Activated naive CD4-positive, alpha-beta T cell treated with anti-CD3 and anti-CD28 coated beads, Interleukin-2, amount 10 ng/mL, durations not matched to agents 7 days and 5 days (primary cell): ENCODE results near the gene RAD54L.
"Not testable (repeated sequence)": the region's sequence is repeated elsewhere in the genome, so short reads cannot be mapped to it uniquely, and the experiment has no call there.

Experiments
- CTCF ChIA-PET: fragments of 350-600 bp; sonication (Branson Sonifier 250); formaldehyde crosslinking; loops from one replicate; lab custom pipeline; 2021; ENCODE audit warnings: antibody characterized with exemption; lab: Charles Lee
- DNase-seq: peaks from one replicate; pipeline ENCODE4 v3.0.0-alpha.2; 2020
- H3K27ac Mint-ChIP-seq: one replicate; pipeline ENCODE4 v1.8.0; 2021; ENCODE audit warnings: mild to moderate bottlenecking, moderate library complexity, mixed read lengths
- H3K27me3 Mint-ChIP-seq: one replicate; pipeline ENCODE4 v1.8.0; 2021; ENCODE audit warnings: mild to moderate bottlenecking, mixed read lengths
- H3K36me3 Mint-ChIP-seq: one replicate; pipeline ENCODE4 v1.8.0; 2021; ENCODE audit warnings: mixed read lengths
- H3K4me1 Mint-ChIP-seq: one replicate; pipeline ENCODE4 v1.8.0; 2021; ENCODE audit warnings: mixed read lengths
- H3K4me3 Mint-ChIP-seq: one replicate; pipeline ENCODE4 v1.8.0; 2021; ENCODE audit warnings: mild to moderate bottlenecking, moderate library complexity, mixed read lengths
- H3K9me3 Mint-ChIP-seq: one replicate; pipeline ENCODE4 v1.8.0; 2021; ENCODE audit warnings: mixed read lengths

The RAD54L gene

DNA sequence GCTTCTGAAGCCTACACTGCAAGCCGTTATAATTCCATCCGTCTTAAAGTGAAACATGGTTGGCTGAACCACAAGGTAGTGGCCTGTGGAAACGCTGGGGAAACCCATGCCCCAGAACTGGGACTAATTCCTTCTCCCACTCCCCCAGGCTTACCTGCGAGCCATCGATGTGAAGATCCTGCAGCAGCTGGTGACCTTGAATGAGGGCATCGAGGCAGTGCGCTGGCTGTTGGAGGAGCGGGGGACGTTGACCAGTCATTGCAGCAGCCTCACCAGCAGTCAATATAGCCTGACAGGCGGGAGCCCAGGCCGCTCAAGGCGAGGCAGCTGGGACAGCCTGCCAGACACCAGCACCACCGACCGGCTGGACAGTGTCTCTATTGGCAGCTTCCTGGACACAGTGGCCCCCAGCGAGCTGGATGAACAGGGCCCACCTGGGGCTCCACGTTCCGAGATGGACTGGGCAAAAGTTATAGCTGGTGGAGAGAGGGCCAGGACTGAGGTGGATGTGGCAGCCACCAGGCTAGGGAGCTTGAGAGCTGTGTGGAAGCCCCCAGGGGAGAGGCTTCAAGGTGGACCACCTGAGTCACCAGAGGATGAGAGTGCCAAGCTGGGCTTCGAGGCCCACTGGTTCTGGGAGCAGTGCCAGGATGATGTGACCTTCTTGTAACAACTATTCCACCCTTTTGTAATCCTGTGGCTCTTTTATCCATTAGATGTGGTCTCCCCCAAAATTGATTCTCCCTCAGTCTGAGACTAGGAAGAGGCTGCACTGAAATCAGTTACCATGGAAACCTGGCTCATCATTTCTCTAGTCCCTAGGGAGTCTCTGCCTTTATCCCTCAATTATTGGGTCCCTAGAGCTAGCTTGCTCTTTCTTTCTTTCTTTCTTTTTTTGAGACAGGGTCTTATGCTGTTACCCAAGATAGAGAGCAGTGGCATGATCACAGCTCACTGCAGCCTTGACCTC lies 27.7 kb upstream of the RAD54L start:
- Mint-ChIP-seq H3K36me3 (no peaks in the 10 kb centered on the region), H3K4me3 (no peak overlapping the region), H3K27me3 (peaks cover 16% of the 10 kb centered on the region), H3K27ac (no peak overlapping the region), H3K9me3 (no peaks in the 10 kb centered on the region), H3K4me1 (peaks cover 2% of the 10 kb centered on the region)
- no peak for DNase-seq
- CTCF ChIA-PET = interaction anchor here (1.3 to 1.7 kb wide), 2 partner anchors 15 to 182 kb away, joined by 5 to 6 read pairs; no protein-coding TSS in a partner anchor

DNA sequence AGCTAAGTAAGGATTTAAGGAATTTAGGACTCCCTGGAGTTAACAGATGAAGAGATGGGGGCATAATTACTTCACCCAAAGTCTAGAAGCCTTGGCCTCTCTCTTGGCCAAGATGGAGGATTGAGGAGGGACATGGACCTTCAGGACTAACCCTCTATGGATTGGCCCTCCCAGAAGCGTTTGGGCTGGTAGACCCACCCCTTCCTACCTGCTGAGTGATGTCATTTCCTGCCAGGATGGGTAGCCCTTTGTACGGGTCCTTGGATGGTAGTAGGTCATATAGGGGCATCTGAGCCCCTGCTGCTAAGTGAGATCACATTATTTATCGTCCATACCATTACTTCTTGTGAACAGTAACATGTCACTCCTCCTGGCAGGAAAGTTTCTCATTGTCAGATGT lies 26.8 kb upstream of the RAD54L start:
- Mint-ChIP-seq H3K4me3 (no peak overlapping the region), H3K9me3 (no peaks in the 10 kb centered on the region), H3K36me3 (no peaks in the 10 kb centered on the region), H3K27me3 (peaks cover 19% of the 10 kb centered on the region), H3K4me1 (peaks cover 2% of the 10 kb centered on the region), H3K27ac (no peak overlapping the region)
- CTCF ChIA-PET = interaction anchor here (1.3 kb wide), 1 partner anchor 14 kb away, joined by 5 read pairs; no protein-coding TSS in a partner anchor
- no peak for DNase-seq

DNA sequence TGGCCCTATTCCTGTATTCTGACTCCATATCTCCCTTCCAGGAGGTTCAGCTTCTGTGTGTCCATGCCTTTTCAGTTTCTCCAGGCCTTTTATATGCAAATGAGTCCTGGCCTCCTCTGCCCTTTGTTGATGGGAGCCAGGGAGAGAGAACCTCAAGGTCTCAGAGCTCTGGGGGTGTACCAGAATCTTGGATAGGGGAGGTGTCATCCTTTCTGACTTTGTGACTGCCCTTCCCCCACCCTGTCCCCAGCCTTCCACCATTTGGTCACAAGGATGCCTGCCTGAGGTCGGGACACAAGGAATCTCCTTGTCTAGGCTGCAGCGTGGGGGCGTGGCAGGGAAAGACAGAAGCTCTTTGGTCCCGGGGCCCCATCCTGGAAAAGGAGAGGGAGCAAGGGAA lies 25.8 kb upstream of the RAD54L start:
- CTCF ChIA-PET = interaction anchor here (0.9 to 1.1 kb wide), 3 partner anchors 23 to 198 kb away, joined by 3 to 5 read pairs (median 4); partner anchors contain the start of gene POMGNT1
- no peak for DNase-seq
- no peak overlapping the region for H3K4me3 Mint-ChIP-seq
- no peaks in the 10 kb centered on the region for H3K36me3 Mint-ChIP-seq
- H3K27ac Mint-ChIP-seq = no peak overlapping the region
- peaks cover 15% of the 10 kb centered on the region for H3K27me3 Mint-ChIP-seq
- no peaks in the 10 kb centered on the region for H3K9me3 Mint-ChIP-seq
- peaks cover 2% of the 10 kb centered on the region for H3K4me1 Mint-ChIP-seq

DNA sequence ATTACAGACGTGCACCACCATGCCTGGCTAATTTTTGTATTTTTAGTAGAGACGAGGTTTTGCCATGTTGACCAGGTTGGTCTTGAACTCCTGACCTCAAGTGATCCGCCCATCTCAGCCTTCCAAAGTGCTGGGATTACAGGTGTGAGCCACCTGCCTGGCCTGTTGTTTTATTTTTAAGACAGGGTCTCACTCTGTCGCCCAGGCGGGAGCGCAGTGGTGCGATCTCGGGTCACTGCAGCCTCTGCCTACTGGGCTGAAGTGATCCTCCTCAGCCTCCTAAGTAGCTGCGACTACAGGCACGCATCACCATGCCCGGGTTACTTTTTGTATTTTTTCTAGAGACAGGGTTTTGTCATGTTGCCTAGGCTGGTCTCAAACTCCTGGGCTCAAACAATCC lies 24.5 kb upstream of the RAD54L start:
- H3K36me3 Mint-ChIP-seq, H3K4me1 Mint-ChIP-seq, DNase-seq, H3K27ac Mint-ChIP-seq, H3K4me3 Mint-ChIP-seq, H3K9me3 Mint-ChIP-seq: not testable (repeated sequence)
- CTCF ChIA-PET = interaction anchor here (0.8 to 3.0 kb wide), 27 partner anchors 9 to 710 kb away, joined by 3 to 42 read pairs (median 6); partner anchors contain the start of genes LURAP1 and RAD54L
- H3K27me3 Mint-ChIP-seq = peaks cover 11% of the 10 kb centered on the region

DNA sequence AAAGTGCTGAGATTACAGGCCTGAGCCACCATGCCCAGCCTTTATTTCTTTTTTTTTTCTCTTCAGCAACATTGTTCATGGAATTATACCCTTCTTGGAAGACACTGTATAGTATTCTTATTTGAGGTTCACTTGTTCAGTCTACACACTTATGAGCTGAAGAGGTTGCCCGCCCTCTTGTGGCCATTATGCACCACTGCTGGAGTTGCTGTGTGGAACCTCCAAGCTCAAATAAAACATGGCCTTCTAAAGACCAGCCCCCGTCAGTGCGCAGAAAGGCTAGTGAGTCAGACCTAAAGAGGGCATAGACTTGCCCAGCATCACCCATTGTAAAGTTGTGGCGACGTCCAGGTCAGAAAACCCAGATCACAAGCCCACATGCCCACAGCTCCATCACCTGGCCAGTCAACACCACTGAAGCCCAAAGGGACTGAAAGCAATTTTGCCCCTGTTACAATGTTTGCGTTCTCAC lies 24.1 kb upstream of the RAD54L start:
- Mint-ChIP-seq H3K4me3 (no peak overlapping the region), H3K27ac (no peak overlapping the region), H3K36me3 (no peaks in the 10 kb centered on the region), H3K4me1 (peaks cover 3% of the 10 kb centered on the region), H3K9me3 (no peaks in the 10 kb centered on the region), H3K27me3 (peaks cover 11% of the 10 kb centered on the region)
- peak; percentile 76 for DNase-seq
- CTCF ChIA-PET = interaction anchor here (0.6 to 3.0 kb wide), 34 partner anchors 9 to 1710 kb away, joined by 3 to 42 read pairs (median 4); partner anchors contain the start of genes LURAP1, PIK3R3, RAD54L and TSPAN1

DNA sequence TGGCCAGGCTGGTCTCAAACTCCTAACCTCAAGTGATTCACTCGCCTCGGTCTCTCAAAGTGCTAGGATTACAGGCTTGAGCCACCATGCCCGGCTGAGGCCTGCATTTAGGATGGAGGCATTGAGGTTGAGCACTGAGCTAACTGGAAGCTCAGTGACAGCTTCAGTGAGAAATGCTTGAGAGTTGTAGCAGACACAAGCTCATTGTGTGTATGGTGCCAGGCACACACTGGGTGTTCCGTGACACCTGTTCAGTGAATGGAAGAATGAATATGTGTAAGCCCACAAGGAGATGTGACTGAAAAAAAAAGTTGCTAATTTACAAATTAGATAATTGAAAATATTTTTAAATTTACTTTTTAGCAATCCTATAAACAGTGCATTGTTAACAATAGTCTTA lies 22.6 kb upstream of the RAD54L start:
- peaks cover 11% of the 10 kb centered on the region for H3K27me3 Mint-ChIP-seq
- no peaks in the 10 kb centered on the region for H3K36me3 Mint-ChIP-seq
- H3K9me3 Mint-ChIP-seq = no peaks in the 10 kb centered on the region
- H3K4me1 Mint-ChIP-seq = peaks cover 9% of the 10 kb centered on the region
- CTCF ChIA-PET = interaction anchor here (3.0 kb wide), 1 partner anchor 189 kb away, joined by 42 read pairs; no protein-coding TSS in a partner anchor
- no peak for DNase-seq
- no peak overlapping the region for H3K27ac Mint-ChIP-seq
- H3K4me3 Mint-ChIP-seq = no peak overlapping the region

DNA sequence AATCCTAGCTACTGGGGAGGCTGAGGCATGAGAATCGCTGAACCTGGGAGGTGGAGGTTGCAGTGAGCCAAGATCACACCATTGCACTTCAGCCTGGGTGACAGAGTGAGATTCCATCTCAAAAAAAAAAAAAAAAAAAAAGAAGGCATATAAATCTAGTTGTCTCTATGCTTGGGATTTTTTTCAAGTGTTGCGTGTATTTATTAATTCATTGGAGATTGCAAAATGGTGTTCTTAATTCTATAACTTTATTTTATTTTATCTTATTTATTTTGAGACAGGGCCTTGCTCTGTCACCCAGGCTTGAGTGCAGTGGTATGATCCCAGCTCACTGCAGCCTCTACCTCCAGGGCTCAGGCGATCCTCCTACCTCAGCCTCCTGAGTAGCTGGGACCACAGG lies 16.3 kb upstream of the RAD54L start:
- not testable (repeated sequence) for H3K27ac Mint-ChIP-seq, H3K4me3 Mint-ChIP-seq, H3K27me3 Mint-ChIP-seq, DNase-seq, H3K36me3 Mint-ChIP-seq, H3K4me1 Mint-ChIP-seq, H3K9me3 Mint-ChIP-seq
- CTCF ChIA-PET = interaction anchor here (0.9 to 2.0 kb wide), 2 partner anchors 8 to 16 kb away, joined by 4 to 15 read pairs; no protein-coding TSS in a partner anchor

DNA sequence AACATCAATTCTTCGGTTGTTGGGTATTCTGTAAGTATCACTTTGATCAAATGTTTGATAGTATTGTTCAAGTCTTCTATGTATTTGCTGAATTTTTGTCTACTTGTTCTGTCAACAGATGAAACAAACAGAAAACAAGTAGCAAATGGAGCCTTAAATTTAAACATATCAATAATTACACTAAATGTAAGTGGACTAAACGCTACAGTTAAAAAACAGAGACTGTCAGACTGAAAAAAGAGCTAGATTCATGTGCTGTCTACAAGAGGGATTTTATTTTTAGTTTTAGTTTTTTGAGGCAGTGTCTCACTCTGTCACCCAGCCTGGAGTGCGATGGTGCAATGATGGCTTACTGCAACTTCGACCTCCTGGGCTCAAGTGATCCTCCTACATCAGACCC lies 10.7 kb upstream of the RAD54L start:
- Mint-ChIP-seq H3K4me1 (peaks cover 3% of the 10 kb centered on the region), H3K4me3 (no peak overlapping the region), H3K36me3 (no peaks in the 10 kb centered on the region), H3K9me3 (peaks cover 4% of the 10 kb centered on the region), H3K27ac (no peak overlapping the region), H3K27me3 (no peaks in the 10 kb centered on the region)
- DNase-seq = no peak
- CTCF ChIA-PET = no interaction called here

DNA sequence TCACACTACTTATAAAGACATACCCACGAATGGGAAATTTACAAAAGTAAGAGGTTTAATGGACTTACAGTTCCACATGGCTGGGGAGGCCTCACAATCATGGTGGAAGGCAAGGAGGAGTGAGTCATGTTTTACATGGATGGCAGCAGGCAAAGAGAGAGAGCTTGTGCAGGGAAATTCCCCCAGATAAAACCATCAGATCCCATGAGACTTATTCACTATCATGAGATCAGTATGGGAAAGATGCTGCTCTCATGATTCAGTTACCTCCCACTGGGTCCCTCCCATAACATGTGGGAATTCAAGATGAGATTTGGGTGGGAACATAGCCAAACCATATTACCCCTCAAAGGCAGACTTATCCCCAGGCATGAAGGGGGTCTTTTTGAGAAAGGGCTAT lies 8.7 kb upstream of the RAD54L start:
- not testable (repeated sequence) for H3K4me3 Mint-ChIP-seq, DNase-seq, H3K36me3 Mint-ChIP-seq, H3K9me3 Mint-ChIP-seq, H3K27ac Mint-ChIP-seq, H3K27me3 Mint-ChIP-seq, H3K4me1 Mint-ChIP-seq
- CTCF ChIA-PET = interaction anchor here (1.5 kb wide), 1 partner anchor 15 kb away, joined by 6 read pairs; no protein-coding TSS in a partner anchor

DNA sequence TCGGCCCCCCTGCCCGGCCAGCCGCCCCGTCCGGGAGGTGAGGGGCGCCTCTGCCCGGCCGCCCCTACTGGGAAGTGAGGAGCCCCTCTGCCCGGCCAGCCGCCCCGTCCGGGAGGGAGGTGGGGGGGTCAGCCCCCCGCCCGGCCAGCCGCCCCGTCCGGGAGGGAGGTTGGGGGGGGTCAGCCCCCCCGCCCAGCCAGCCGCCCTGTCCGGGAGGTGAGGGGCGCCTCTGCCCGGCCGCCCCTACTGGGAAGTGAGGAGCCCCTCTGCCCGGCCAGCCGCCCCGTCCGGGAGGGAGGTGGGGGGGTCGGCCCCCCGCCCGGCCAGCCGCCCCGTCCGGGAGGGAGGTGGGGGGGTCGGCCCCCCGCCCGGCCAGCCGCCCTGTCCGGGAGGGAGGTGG lies 5.8 kb upstream of the RAD54L start:
- H3K27me3 Mint-ChIP-seq, H3K4me3 Mint-ChIP-seq, H3K9me3 Mint-ChIP-seq, CTCF ChIA-PET, H3K36me3 Mint-ChIP-seq, H3K4me1 Mint-ChIP-seq, H3K27ac Mint-ChIP-seq, DNase-seq: not testable (repeated sequence)

DNA sequence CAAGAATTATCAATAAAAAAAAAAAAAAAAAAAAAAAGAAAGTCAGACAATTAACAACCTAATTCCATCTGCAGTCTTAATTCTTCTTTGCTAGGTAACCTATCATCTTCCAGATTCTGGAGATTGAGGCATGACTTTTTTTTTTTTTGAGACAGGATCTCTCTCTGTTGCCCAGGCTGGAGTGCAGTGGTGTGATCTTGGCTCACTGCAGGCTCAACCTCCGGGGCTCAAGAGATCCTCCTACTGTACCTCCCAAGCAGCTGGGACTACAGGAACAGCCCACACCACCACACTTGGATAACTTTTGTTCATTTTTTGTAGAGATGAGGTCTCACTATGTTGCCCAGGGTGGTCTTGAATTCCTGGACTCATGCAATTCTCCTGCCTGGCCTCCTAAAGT lies 4.6 kb upstream of the RAD54L start:
- Mint-ChIP-seq H3K4me3 (no peak overlapping the region), H3K4me1 (peaks cover 11% of the 10 kb centered on the region), H3K36me3 (no peaks in the 10 kb centered on the region), H3K27me3 (peaks cover 5% of the 10 kb centered on the region), H3K27ac (no peak overlapping the region), H3K9me3 (peaks cover 2% of the 10 kb centered on the region)
- no peak for DNase-seq
- CTCF ChIA-PET = interaction anchor here (4.7 kb wide), 1 partner anchor 105 kb away, joined by 58 read pairs; no protein-coding TSS in a partner anchor

DNA sequence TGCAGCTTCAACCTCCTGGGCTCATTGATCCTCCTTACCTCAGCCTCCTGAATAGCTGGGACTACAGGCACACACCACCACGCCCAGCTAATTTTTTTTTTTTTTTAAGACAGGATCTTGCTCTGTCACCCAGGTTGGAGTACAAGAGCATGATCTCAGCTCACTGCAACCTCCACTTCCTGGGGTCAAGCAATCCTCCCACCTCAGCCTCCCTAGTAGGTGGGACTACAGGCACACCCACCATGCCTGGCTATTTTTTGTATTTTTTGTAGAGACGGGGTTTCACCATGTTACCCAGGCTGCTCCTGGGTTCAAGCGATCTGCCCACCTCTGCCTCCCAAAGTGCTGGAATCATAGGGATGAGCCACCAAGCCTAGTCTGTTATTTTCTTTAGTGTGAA lies 3.7 kb upstream of the RAD54L start:
- H3K27me3 Mint-ChIP-seq = not testable (repeated sequence)

DNA sequence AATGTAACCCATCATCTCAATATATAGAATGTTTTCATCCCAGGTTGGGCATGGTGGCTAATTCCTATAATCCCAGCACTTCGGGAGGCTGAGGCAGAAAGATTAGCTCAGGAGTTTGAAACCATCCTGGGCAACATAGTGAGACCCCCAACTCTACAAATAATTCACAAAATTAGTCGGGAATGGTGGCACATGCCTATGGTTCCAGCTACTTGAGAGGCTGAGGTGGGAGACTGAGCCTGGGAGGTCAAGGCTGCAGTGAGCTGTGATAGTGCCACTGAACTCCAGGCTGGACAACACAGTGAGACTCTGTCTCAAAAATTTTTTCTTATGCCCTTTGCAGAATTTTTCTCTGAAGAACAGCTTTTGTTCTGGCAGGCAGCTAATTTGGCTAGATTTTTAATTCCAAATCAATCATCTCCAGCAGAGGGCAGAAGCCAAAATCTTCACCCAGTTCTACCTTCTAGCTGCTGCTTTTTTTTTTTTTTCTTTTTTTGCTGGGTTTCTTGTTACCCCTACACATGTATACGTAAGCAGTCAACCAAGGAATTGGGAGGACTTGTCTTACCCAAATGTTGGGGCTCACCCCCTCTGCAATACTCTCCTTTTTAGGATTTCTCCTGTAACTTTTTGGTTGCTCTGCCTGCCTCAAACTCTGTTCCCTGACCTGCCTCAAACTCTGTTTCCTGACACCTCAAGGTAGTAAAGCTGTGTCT lies 2.7 kb upstream of the RAD54L start:
- DNase-seq = no peak
- CTCF ChIA-PET = interaction anchor here (0.6 to 4.7 kb wide), 19 partner anchors 9 to 1186 kb away, joined by 3 to 58 read pairs (median 4); partner anchors contain the start of genes LRRC41 and UQCRH
- H3K27me3 Mint-ChIP-seq = peaks cover 5% of the 10 kb centered on the region
- H3K9me3 Mint-ChIP-seq = no peaks in the 10 kb centered on the region
- H3K36me3 Mint-ChIP-seq = peaks cover 13% of the 10 kb centered on the region
- H3K4me1 Mint-ChIP-seq = peaks cover 30% of the 10 kb centered on the region
- no peak overlapping the region for H3K4me3 Mint-ChIP-seq
- peak overlapping the region; percentile 69 for H3K27ac Mint-ChIP-seq

More for the DNA sequence above, 3.7 kb upstream of the RAD54L start:
- H3K4me3 Mint-ChIP-seq, H3K9me3 Mint-ChIP-seq, H3K36me3 Mint-ChIP-seq, H3K27ac Mint-ChIP-seq, DNase-seq: not testable (repeated sequence)
- H3K4me1 Mint-ChIP-seq = peaks cover 20% of the 10 kb centered on the region
- CTCF ChIA-PET = interaction anchor here (0.6 to 4.7 kb wide), 4 partner anchors 20 to 104 kb away, joined by 3 to 58 read pairs (median 8); no protein-coding TSS in a partner anchor
